K562 (cell line): ENCODE results near the gene HOXB7. TPM values are rescaled to one million over a fixed set of nuclear protein-coding genes. Genes with fewer than 3 reads are reported as not detected.

Experiments used
- ATAC-seq: fragments of 200-7000 bp; cut with Tn5 transposase; 3 replicates; pipeline ENCODE4 v1.9.1; 2020; ENCODE audit warnings: moderate library complexity
- BruUV-seq: library from RNA; stranded (reverse); fragments of 400-500 nt; replicated peaks from 2 replicates; lab custom pipeline; 2021; lab: Mats Ljungman, UMichigan
- CTCF ChIA-PET: fragments of 300-600 bp; formaldehyde crosslinking; extraction: SDS; loops from one replicate; lab custom pipeline; 2021; ENCODE audit warnings: low intra/inter-chr PET ratio; lab: Yijun Ruan, JAX
- POLR2A ChIA-PET: fragments of 300-600, 350-650 bp; sonication (Branson Sonifier 250); formaldehyde crosslinking; extraction: SDS; loops from one replicate; lab custom pipeline; 2021; ENCODE audit warnings: antibody characterized with exemption, inconsistent platforms; lab: Yijun Ruan, JAX
- DNase-seq, 4 experiments: peaks; one replicate each; pipeline versions ENCODE4 v3.0.0 to v3.0.0-alpha.2; 2011 to 2018; ENCODE audit warnings: low spot score in 3 of 4, mixed read lengths in 3 of 4; ENCODE audit errors: extremely low read depth in 1 of 4
- FAIRE-seq: peaks from 2 replicates; lab custom pipeline; 2011; peaks lifted over from hg19 to GRCh38; lab: Jason Lieb, UNC
- H2AFZ ChIP-seq: 2 replicates; pipeline ENCODE4 v1.6.0; 2011; ENCODE audit warnings: low read depth, low read length, control low read depth, inconsistent platforms
- H3K27ac ChIP-seq: fragments of 200-600 bp; 3 replicates; pipeline ENCODE4 v1.8.0; 2011; ENCODE audit warnings: low read depth, mild to moderate bottlenecking, control low read depth, inconsistent platforms, low read length, moderate library complexity, mixed read lengths; ENCODE audit errors: extremely low read depth
- H3K27me3 ChIP-seq, 2 experiments: fragments of 300-600 bp in 1 of 2; 2 replicates in 1 of 2; 3 replicates in 1 of 2; pipeline versions ENCODE4 v1.6.0 to v1.8.0; 2011; ENCODE audit warnings: inconsistent platforms in 2 of 2, low read length in 2 of 2, mild to moderate bottlenecking in 1 of 2, mixed read lengths in 1 of 2, moderate library complexity in 1 of 2; ENCODE audit not compliant: control insufficient read depth in 2 of 2, insufficient read depth in 2 of 2
- H3K36me3 ChIP-seq: fragments of 300-600 bp; 3 replicates; pipeline ENCODE4 v1.8.0; 2011; ENCODE audit warnings: mild to moderate bottlenecking, low read length, inconsistent platforms; ENCODE audit not compliant: control insufficient read depth, insufficient read depth
- H3K4me1 ChIP-seq, 2 experiments: fragments of 200-600 bp in 1 of 2; replicated peaks in 1 of 2; 2 replicates in 1 of 2; 3 replicates in 1 of 2; pipeline versions ENCODE4 v1.5.1 to v1.8.0; 2011; ENCODE audit warnings: inconsistent platforms in 2 of 2, low read length in 2 of 2, mild to moderate bottlenecking in 1 of 2, mixed read lengths in 1 of 2, moderate library complexity in 1 of 2; ENCODE audit not compliant: control insufficient read depth in 2 of 2, insufficient read depth in 2 of 2
- H3K4me2 ChIP-seq: 2 replicates; pipeline ENCODE4 v1.6.1; 2011; ENCODE audit warnings: low read length, control low read depth, inconsistent platforms, mixed read lengths; ENCODE audit not compliant: insufficient read depth
- H3K4me3 ChIP-seq: fragments of 200-600 bp; sonication (generic), shearing (Covaris generic); 2 replicates; pipeline ENCODE4 v1.5.1; 2016; ENCODE audit warnings: control low read depth, inconsistent platforms
- H3K79me2 ChIP-seq: fragments of 200-600 bp; 3 replicates; pipeline ENCODE4 v1.8.0; 2011; ENCODE audit warnings: low read length, inconsistent platforms; ENCODE audit not compliant: control insufficient read depth, insufficient read depth
- H3K9ac ChIP-seq, 2 experiments: 2 replicates each; pipeline versions ENCODE4 v1.6.0 to v1.6.1; 2011; ENCODE audit warnings: low read depth in 2 of 2, low read length in 2 of 2, control low read depth in 1 of 2, inconsistent platforms in 1 of 2, mild to moderate bottlenecking in 1 of 2, mixed read lengths in 1 of 2; ENCODE audit not compliant: insufficient read depth in 1 of 2
- H3K9me1 ChIP-seq: one replicate; pipeline ENCODE4 v1.6.0; 2011; ENCODE audit warnings: inconsistent platforms, mild to moderate bottlenecking, low read length, moderate library complexity; ENCODE audit not compliant: control insufficient read depth, insufficient read depth
- H3K9me3 ChIP-seq: replicated peaks from 2 replicates; pipeline ENCODE4 v1.5.1; 2011; ENCODE audit warnings: low read depth, low read length, inconsistent platforms; ENCODE audit not compliant: control insufficient read depth, insufficient read depth
- H4K20me1 ChIP-seq: replicated peaks from 2 replicates; pipeline ENCODE4 v1.6.1; 2011; ENCODE audit warnings: low read length, inconsistent platforms, mixed read lengths; ENCODE audit not compliant: control insufficient read depth, insufficient read depth
- ARID4B ChIP-seq: sonication (generic); formaldehyde crosslinking; IDR thresholded peaks from 2 replicates; pipeline ENCODE4 v1.8.0; 2022; ENCODE audit warnings: mild to moderate bottlenecking, missing genetic modification reagents
- BHLHE40 ChIP-seq: IDR thresholded peaks from 2 replicates; pipeline ENCODE4 v1.6.1; 2011; ENCODE audit warnings: low read length, improper control_type of control experiment
- KAT7 ChIP-seq: sonication (generic); formaldehyde crosslinking; IDR thresholded peaks from 2 replicates; pipeline ENCODE4 v1.8.0; 2022; ENCODE audit warnings: missing genetic modification reagents, mild to moderate bottlenecking, borderline replicate concordance
- VEZF1 ChIP-seq: fragments of 200-800 bp; sonication (Bioruptor generic); IDR thresholded peaks from 2 replicates; pipeline ENCODE4 v1.6.1; 2017; ENCODE audit warnings: missing genetic modification characterization, missing compliant biosample characterization
- ZNF639 ChIP-seq, 2 experiments: fragments of 200-800 bp in 1 of 2; sonication (Bioruptor generic) in 1 of 2; sonication (generic) in 1 of 2; formaldehyde crosslinking in 1 of 2; IDR thresholded peaks in 1 of 2; conservative IDR thresholded peaks in 1 of 2; 2 replicates each; pipeline versions ENCODE4 v1.5.0 to v1.6.1; 2016 to 2020; ENCODE audit warnings: missing compliant biosample characterization in 1 of 2, missing genetic modification characterization in 1 of 2, missing genetic modification reagents in 1 of 2
- WGBS: fragments of 100-300 bp; shearing (Covaris generic); methylation state at CpG from one replicate; pipeline ENCODE4 v1.1.6; 2016; ENCODE audit warnings: low coverage, mixed read lengths; ENCODE audit not compliant: insufficient coverage; ENCODE audit errors: missing lambda C conversion rate; 5-methylcytosine and 5-hydroxymethylcytosine counted together
- in situ Hi-C: fragments of 300-500 bp; cut with MboI; formaldehyde crosslinking; loops from 4 replicates; pipeline ENCODE4 v1.15.0; 2018; ENCODE audit warnings: inconsistent platforms, mixed read lengths
- intact Hi-C: fragments of 100-400 bp; cut with micrococcal nuclease; formaldehyde crosslinking; loops from 2 replicates; pipeline ENCODE4 v1.14.2; 2022
- polyA plus RNA-seq, 8 experiments: library from polyadenylated mRNA; depleted of rRNA in 4 of 8; stranded (reverse) in 5 of 8; unstranded in 3 of 8; fragments of >200 nt; fragmentation: Nextera tagmentation in 2 of 8; fragmentation: Illumina TruSeq in 1 of 8; extraction: Ambion mirVana in 2 of 8; extraction: Trizol in 1 of 8; gene quantifications; 2 replicates each; pipeline versions ENCODE4 v1.2.1 to v1.2.3, GENCODE V29; 2011 to 2014; ENCODE audit warnings: inconsistent platforms in 1 of 8, missing spikeins in 1 of 8
- total RNA-seq, 7 experiments: library from RNA; depleted of rRNA in 6 of 7; stranded (reverse); fragments of >200 nt in 6 of 7; fragmentation: Illumina TruSeq in 2 of 7; extraction: Trizol in 2 of 7; gene quantifications; 2 replicates each; pipeline versions ENCODE4 v1.2.1 to v1.2.3, GENCODE V29; 2011 to 2021; ENCODE audit warnings: low replicate concordance in 1 of 7

HOXB7 gene
- total and polyA plus RNA-seq, 9 of the 15 experiments (the other 6 are each of a cell fraction or from before 2014, with no cell fraction given), result 5.5 to 16.7 (median 8.3) TPM

- TSS peak; percentile 24 for BruUV-seq
- H3K79me2 ChIP-seq, result peaks cover 22% of the 10 kb centered on the region; the same call in 2 of the 3 replicates
- DNase-seq (peak in 2 of 4 experiments; percentile 43 to 44), FAIRE-seq (peak; percentile 65), ATAC-seq (peak; percentile 12)
- peaks cover 12% of the 10 kb centered on the region; the same call in 1 of the 3 replicates for H3K36me3 ChIP-seq
- intact Hi-C loops, result no loop called here
- no peaks in the 10 kb centered on the region for H3K9me1 ChIP-seq
- H3K4me1 ChIP-seq, result peaks cover 26 to 59% of the 10 kb centered on the region in 2 experiments
- peak overlapping the region; percentile 56 for H3K4me3 ChIP-seq
- H4K20me1 ChIP-seq, result no peaks in the 10 kb centered on the region
- in situ Hi-C loops, result no loop called here
- CTCF ChIA-PET, result no interaction called here
- TF ChIP-seq ARID4B, result peak; percentile 39; the same call in 1 of the 2 replicates
- TF ChIP-seq BHLHE40, result 0 out of 2 replicates have a peak, but pooled peaks have one; percentile 24
- peak in 1 of 2 experiments; percentile 17; a peak in 1 of 4 replicates for TF ChIP-seq ZNF639 (CRISPR knock-in tag; conservative IDR thresholded peaks at IDR 0.05 in 1 of 2, IDR thresholded peaks at IDR 0.05 in 1 of 2)
- peak; percentile 52 for TF ChIP-seq VEZF1
- no peak for TF ChIP-seq KAT7
- H3K9ac ChIP-seq, result peak overlapping the region; percentile 80 to 94
- peak overlapping the region; percentile 86 for H3K27ac ChIP-seq
- peak overlapping the region; percentile 47 for H2AFZ ChIP-seq
- H3K4me2 ChIP-seq, result peak overlapping the region; percentile 71
- no peaks in the 10 kb centered on the region for H3K27me3 ChIP-seq
- no peaks in the 10 kb centered on the region for H3K9me3 ChIP-seq
- POLR2A ChIA-PET, result interaction anchor here (0.6 to 1.2 kb wide), 6 partner anchors 11 to 1668 kb away, joined by 3 to 5 read pairs (median 3); partner anchors contain the start of gene NFE2L1
- WGBS, result 0% methylated on average over 1 of the region's 15 CpGs
These were observed 997 bp downstream of the HOXB7 start for GRCh38 chr17:48609759-48610281.
